ENCODE data around the gene COL5A1.
"Not testable (repeated sequence)": the region's sequence is repeated elsewhere in the genome, so short reads cannot be mapped to it uniquely, and the experiment has no call there.

COL5A1 gene

GRCh38 chr9:134657666-134658377, 16.2 kb downstream of the COL5A1 start:
- no peak for DNase-seq (ENCODE audit: low spot score)

- no peak for DNase-seq (ENCODE audit: low spot score)
Observed at GRCh38 chr9:134658378-134658955, 16.9 kb downstream of the COL5A1 start.

- no peak for DNase-seq (ENCODE audit: low spot score)
Observed at GRCh38 chr9:134659688-134660131, 18.1 kb downstream of the COL5A1 start.

- DNase-seq (ENCODE audit: low spot score) = no peak
Observed at GRCh38 chr9:134660407-134660806, 18.8 kb downstream of the COL5A1 start.

- DNase-seq (ENCODE audit: low spot score) = no peak
Observed at GRCh38 chr9:134661299-134661698, 19.7 kb downstream of the COL5A1 start.

GRCh38 chr9:134661791-134662142, 20.2 kb downstream of the COL5A1 start:
- no peak for DNase-seq (ENCODE audit: low spot score)

GRCh38 chr9:134662143-134662876, 20.7 kb downstream of the COL5A1 start:
- DNase-seq (ENCODE audit: low spot score) = no peak

GRCh38 chr9:134663084-134663483, 21.5 kb downstream of the COL5A1 start:
- DNase-seq (ENCODE audit: low spot score) = no peak

GRCh38 chr9:134663753-134664415, 22.3 kb downstream of the COL5A1 start:
- no peak for DNase-seq (ENCODE audit: low spot score)

GRCh38 chr9:134664446-134664845, 22.8 kb downstream of the COL5A1 start:
- no peak for DNase-seq (ENCODE audit: low spot score)

- DNase-seq (ENCODE audit: low spot score) = no peak
Observed at GRCh38 chr9:134666208-134666607, 24.6 kb downstream of the COL5A1 start.

GRCh38 chr9:134666831-134667230, 25.2 kb downstream of the COL5A1 start:
- DNase-seq (ENCODE audit: low spot score) = no peak

- DNase-seq (ENCODE audit: low spot score) = not testable (repeated sequence)
Observed at GRCh38 chr9:134668977-134669376, 27.4 kb downstream of the COL5A1 start.

GRCh38 chr9:134669399-134669955, 27.9 kb downstream of the COL5A1 start:
- no peak for DNase-seq (ENCODE audit: low spot score)

- no peak for DNase-seq (ENCODE audit: low spot score)
Observed at GRCh38 chr9:134670042-134670525, 28.5 kb downstream of the COL5A1 start.

- no peak for DNase-seq (ENCODE audit: low spot score)
Observed at GRCh38 chr9:134670851-134671281, 29.3 kb downstream of the COL5A1 start.

GRCh38 chr9:134671341-134672113, 29.9 kb downstream of the COL5A1 start:
- DNase-seq (ENCODE audit: low spot score) = no peak

GRCh38 chr9:134676361-134676760, 34.8 kb downstream of the COL5A1 start:
- DNase-seq (ENCODE audit: low spot score) = no peak

GRCh38 chr9:134676886-134677285, 35.3 kb downstream of the COL5A1 start:
- DNase-seq (ENCODE audit: low spot score) = no peak

- no peak for DNase-seq (ENCODE audit: low spot score)
Observed at GRCh38 chr9:134677743-134678142, 36.1 kb downstream of the COL5A1 start.

- DNase-seq (ENCODE audit: low spot score) = no peak
Observed at GRCh38 chr9:134678206-134678605, 36.6 kb downstream of the COL5A1 start.
